Natural killer cell (primary cell): ENCODE measurements around the gene GID8. TPM values are rescaled to one million over a fixed set of nuclear protein-coding genes. Genes with fewer than 3 reads are reported as not detected.

Experiments used
- ATAC-seq, 3 donors: fragments of 150-1000 bp in 2 of 3; fragments of 200-7000 bp in 1 of 3; cut with Tn5 transposase; 1 replicate in 1 of 3; 2 replicates in 2 of 3; pipeline ENCODE4 v1.10.0; 2021; ENCODE audit warnings: mild to moderate bottlenecking in 2 of 3, moderate library complexity in 2 of 3
- DNase-seq, 2 donors: peaks; one replicate each; pipeline versions ENCODE4 v3.0.0 to v3.0.0-alpha.2; 2013 to 2021; ENCODE audit warnings: mixed read lengths in 1 of 2
- H3K27ac ChIP-seq: one replicate; pipeline ENCODE4 v1.5.1; 2013; ENCODE audit warnings: mild to moderate bottlenecking, low read length
- H3K27me3 ChIP-seq: one replicate; pipeline ENCODE4 v1.6.1; 2013; ENCODE audit warnings: low read length; ENCODE audit not compliant: control insufficient read depth, insufficient read depth
- H3K36me3 ChIP-seq: one replicate; pipeline ENCODE4 v1.6.1; 2013; ENCODE audit warnings: low read length; ENCODE audit not compliant: control insufficient read depth, insufficient read depth
- H3K4me1 ChIP-seq: one replicate; pipeline ENCODE4 v1.6.1; 2013; ENCODE audit warnings: low read length; ENCODE audit not compliant: control insufficient read depth, insufficient read depth
- H3K4me3 ChIP-seq: one replicate; pipeline ENCODE4 v1.5.1; 2013; ENCODE audit warnings: low read length
- H3K9me3 ChIP-seq: one replicate; pipeline ENCODE4 v1.6.1; 2013; ENCODE audit warnings: low read length; ENCODE audit not compliant: control insufficient read depth, insufficient read depth
- H3K27ac Mint-ChIP-seq, 2 donors: one replicate each; pipeline ENCODE4 v1.8.0; 2022; ENCODE audit warnings: mild to moderate bottlenecking in 2 of 2, mixed read lengths in 2 of 2, moderate library complexity in 1 of 2
- H3K27me3 Mint-ChIP-seq, 2 donors: one replicate each; pipeline ENCODE4 v1.8.0; 2022; ENCODE audit warnings: low read depth in 2 of 2, mixed read lengths in 2 of 2
- H3K36me3 Mint-ChIP-seq: one replicate; pipeline ENCODE4 v1.8.0; 2022; ENCODE audit warnings: mixed read lengths
- H3K4me1 Mint-ChIP-seq, 2 donors: one replicate each; pipeline ENCODE4 v1.8.0; 2022; ENCODE audit warnings: mixed read lengths in 2 of 2
- H3K4me3 Mint-ChIP-seq: one replicate; pipeline ENCODE4 v1.8.0; 2022; ENCODE audit warnings: mild to moderate bottlenecking, moderate library complexity, mixed read lengths
- H3K9me3 Mint-ChIP-seq, 2 donors: one replicate each; pipeline ENCODE4 v1.8.0; 2022; ENCODE audit warnings: mixed read lengths in 2 of 2
- WGBS: methylation state at CpG from one replicate; pipeline ENCODE4 v1.1.7; 2013; ENCODE audit warnings: missing lambda C conversion rate; ENCODE audit not compliant: insufficient coverage; 5-methylcytosine and 5-hydroxymethylcytosine counted together
- intact Hi-C: fragments of 100-400 bp; cut with micrococcal nuclease; formaldehyde crosslinking; loops from one replicate; pipeline ENCODE4 v1.14.2; 2022
- total RNA-seq, 4 donors: library from RNA; stranded (reverse); fragments of 120-200 nt in 1 of 4; gene quantifications; one replicate each; pipeline versions ENCODE4 v1.2.3 to v1.2.4, GENCODE V29; 2013 to 2022
- TF ChIP-seq, protein P1 (sequence below): fragments of 200-600 bp; IDR thresholded peaks from one replicate; pipeline ENCODE4 v1.8.0; 2022; ENCODE audit warnings: antibody characterized with exemption

The GID8 gene
- total RNA-seq, 3 donors from 2014 or later (not counting 1 experiment from before 2014, with no cell fraction given): 45.1 to 60.1 (median 53.1) TPM

DNA sequence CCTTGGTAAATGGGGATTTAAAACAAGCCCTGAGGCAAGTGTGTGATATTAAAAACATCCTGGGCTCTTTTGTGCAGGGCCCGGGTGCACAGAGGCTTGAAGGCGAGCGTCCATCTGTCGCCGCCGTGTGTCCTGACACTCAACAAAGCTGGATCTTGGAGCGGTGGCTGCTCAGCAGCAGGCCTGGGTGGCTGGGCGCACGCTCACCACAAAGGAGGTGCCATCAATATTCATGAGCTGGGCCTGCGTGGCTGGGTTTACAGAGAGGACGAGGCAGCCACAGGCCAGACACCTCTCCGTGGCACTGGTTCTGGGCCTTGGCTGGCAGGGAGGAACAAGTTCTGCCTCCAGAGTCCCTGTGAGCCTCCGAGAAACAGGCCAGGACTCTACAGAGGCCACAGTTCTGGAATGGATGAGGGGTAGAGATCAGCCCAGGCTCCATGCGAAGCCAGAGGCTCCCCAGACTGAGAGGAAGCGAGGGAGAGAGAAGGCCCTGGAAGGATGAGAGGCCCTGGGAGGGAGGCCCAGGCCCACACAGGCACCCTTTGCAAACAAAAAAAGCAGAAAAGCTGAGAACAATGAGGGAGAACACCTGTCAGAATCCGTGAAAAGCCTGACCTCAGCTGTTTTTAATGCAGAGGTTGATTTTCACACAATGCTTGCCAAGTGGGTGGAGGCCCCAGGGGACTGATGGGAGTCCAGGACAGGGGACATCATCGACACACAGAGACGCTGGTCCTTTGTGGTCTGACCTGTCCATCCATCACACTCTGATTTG lies 46.9 kb downstream of the GID8 start:
- Mint-ChIP-seq H3K9me3 (no peaks in the 10 kb centered on the region), H3K4me1 (peaks cover 28 to 47% of the 10 kb centered on the region in 2 donors), H3K36me3 (no peaks in the 10 kb centered on the region), H3K4me3 (no peak overlapping the region), H3K27ac (no peak overlapping the region), H3K27me3 (peaks cover 10 to 20% of the 10 kb centered on the region in 2 donors)
- no peak overlapping the region for H3K4me3 ChIP-seq
- WGBS: 83% methylated on average over 18 of the region's 18 CpGs
- intact Hi-C loops: no loop called here
- peaks cover 49% of the 10 kb centered on the region for H3K4me1 ChIP-seq
- H3K36me3 ChIP-seq: no peaks in the 10 kb centered on the region
- no peak overlapping the region for H3K27ac ChIP-seq
- peaks cover 18% of the 10 kb centered on the region for H3K27me3 ChIP-seq
- no peak for DNase-seq
- no peaks in the 10 kb centered on the region for H3K9me3 ChIP-seq
- no peak for ATAC-seq
- TF ChIP-seq, protein P1, sequence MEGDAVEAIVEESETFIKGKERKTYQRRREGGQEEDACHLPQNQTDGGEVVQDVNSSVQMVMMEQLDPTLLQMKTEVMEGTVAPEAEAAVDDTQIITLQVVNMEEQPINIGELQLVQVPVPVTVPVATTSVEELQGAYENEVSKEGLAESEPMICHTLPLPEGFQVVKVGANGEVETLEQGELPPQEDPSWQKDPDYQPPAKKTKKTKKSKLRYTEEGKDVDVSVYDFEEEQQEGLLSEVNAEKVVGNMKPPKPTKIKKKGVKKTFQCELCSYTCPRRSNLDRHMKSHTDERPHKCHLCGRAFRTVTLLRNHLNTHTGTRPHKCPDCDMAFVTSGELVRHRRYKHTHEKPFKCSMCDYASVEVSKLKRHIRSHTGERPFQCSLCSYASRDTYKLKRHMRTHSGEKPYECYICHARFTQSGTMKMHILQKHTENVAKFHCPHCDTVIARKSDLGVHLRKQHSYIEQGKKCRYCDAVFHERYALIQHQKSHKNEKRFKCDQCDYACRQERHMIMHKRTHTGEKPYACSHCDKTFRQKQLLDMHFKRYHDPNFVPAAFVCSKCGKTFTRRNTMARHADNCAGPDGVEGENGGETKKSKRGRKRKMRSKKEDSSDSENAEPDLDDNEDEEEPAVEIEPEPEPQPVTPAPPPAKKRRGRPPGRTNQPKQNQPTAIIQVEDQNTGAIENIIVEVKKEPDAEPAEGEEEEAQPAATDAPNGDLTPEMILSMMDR: no peak

DNA sequence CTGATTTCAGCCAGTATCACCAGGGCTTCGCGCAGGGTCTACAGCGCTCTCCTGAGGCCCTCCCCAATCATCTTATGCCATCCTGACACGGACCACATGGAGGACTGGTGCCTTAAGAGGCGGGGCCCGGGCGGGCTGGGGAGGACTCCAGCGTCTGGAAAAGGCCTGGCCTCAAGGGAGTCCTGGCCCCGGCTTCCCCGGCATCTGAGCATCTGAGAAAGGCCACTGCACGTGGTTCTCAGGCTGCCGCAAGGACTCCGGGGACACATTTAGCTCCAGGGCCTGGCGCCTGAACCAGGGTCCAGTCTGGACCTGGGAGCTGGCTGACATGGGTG lies 47.5 kb downstream of the GID8 start:
- no peaks in the 10 kb centered on the region for H3K36me3 ChIP-seq
- no peaks in the 10 kb centered on the region for H3K36me3 Mint-ChIP-seq
- no peaks in the 10 kb centered on the region for H3K9me3 ChIP-seq
- no peak for DNase-seq
- H3K9me3 Mint-ChIP-seq: no peaks in the 10 kb centered on the region
- no peak overlapping the region for H3K4me3 Mint-ChIP-seq
- H3K27me3 ChIP-seq: peaks cover 14% of the 10 kb centered on the region
- intact Hi-C loops: no loop called here
- TF ChIP-seq, protein P1: no peak
- H3K27me3 Mint-ChIP-seq: peaks cover 9 to 19% of the 10 kb centered on the region in 2 donors
- no peak for ATAC-seq
- H3K27ac Mint-ChIP-seq: no peak overlapping the region
- H3K4me3 ChIP-seq: no peak overlapping the region
- no peak overlapping the region for H3K27ac ChIP-seq
- H3K4me1 Mint-ChIP-seq: peaks cover 28 to 44% of the 10 kb centered on the region in 2 donors
- peaks cover 49% of the 10 kb centered on the region for H3K4me1 ChIP-seq
- 90% methylated on average over 14 of the region's 14 CpGs for WGBS

DNA sequence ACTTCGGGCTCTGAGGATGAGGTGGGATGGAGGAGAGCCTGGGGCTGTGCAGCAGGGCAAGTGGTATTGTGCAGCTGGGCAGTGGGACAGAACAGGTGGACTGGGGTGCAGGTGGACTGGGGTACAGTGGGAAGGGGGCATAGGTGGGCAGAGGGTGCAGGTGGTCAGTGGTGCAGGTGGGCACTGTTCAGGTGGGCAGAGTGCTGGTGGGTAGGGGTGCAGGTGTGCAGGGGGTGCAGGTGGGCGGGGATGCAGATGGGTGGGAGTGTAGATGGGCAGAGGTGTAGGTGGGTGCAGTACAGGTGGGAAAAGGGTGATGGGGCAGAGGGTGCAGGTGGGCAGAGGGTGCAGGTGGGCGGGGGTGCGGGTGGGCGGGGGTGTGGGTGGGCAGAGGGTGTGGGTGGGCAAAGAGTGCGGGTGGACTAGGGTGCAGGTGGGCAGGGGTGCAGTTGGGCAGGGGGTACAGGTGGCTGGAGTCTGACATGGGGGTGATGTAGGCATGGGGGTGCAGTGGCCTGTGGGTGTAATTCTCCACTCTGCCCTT lies 48.4 kb downstream of the GID8 start:
- WGBS: 84% methylated on average over 4 of the region's 6 CpGs
- no peaks in the 10 kb centered on the region for H3K36me3 ChIP-seq
- TF ChIP-seq, protein P1: no peak
- peaks cover 41% of the 10 kb centered on the region for H3K4me1 ChIP-seq
- Mint-ChIP-seq H3K36me3 (no peaks in the 10 kb centered on the region), H3K27me3 (peaks cover 14 to 15% of the 10 kb centered on the region in 2 donors), H3K9me3 (no peaks in the 10 kb centered on the region), H3K4me1 (peaks cover 25 to 38% of the 10 kb centered on the region in 2 donors), H3K4me3 (no peak overlapping the region), H3K27ac (no peak overlapping the region)
- no peak overlapping the region for H3K27ac ChIP-seq
- H3K9me3 ChIP-seq: no peaks in the 10 kb centered on the region
- DNase-seq (no peak), ATAC-seq (no peak)
- H3K4me3 ChIP-seq: no peak overlapping the region
- intact Hi-C loops: no loop called here
- peaks cover 8% of the 10 kb centered on the region for H3K27me3 ChIP-seq
